ENCODE results near the gene LIMCH1. TPM values are rescaled to one million over a fixed set of nuclear protein-coding genes. Genes with fewer than 3 reads are reported as not detected.

Gene LIMCH1
- total RNA-seq, 1 donor from 2014 or later: 9.8 TPM

DNA sequence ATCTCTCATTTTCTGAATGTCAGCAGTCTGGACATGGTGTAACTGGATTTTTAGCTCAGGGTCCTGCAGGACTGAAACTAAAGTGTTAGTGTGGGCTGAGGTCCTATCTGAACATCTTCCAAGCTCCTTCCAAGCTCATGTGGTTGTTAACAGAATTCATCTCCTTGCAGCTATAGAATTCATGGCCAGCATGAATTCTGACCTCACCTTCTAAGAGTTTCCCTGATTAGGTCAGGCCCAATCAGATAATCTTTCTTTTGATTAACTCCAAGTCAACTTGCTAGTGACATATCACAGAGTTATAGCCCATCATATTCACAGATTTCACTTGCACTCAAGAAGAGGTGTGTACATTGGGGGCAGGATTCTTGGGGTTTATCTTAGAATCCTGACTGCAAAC, 59.5 kb downstream of the LIMCH1 start:
- TF ChIP-seq, protein P1, sequence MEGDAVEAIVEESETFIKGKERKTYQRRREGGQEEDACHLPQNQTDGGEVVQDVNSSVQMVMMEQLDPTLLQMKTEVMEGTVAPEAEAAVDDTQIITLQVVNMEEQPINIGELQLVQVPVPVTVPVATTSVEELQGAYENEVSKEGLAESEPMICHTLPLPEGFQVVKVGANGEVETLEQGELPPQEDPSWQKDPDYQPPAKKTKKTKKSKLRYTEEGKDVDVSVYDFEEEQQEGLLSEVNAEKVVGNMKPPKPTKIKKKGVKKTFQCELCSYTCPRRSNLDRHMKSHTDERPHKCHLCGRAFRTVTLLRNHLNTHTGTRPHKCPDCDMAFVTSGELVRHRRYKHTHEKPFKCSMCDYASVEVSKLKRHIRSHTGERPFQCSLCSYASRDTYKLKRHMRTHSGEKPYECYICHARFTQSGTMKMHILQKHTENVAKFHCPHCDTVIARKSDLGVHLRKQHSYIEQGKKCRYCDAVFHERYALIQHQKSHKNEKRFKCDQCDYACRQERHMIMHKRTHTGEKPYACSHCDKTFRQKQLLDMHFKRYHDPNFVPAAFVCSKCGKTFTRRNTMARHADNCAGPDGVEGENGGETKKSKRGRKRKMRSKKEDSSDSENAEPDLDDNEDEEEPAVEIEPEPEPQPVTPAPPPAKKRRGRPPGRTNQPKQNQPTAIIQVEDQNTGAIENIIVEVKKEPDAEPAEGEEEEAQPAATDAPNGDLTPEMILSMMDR (IDR thresholded peaks at IDR 0.05): no peak
- TF ChIP-seq EZH2 (IDR thresholded peaks at IDR 0.05): no peak
- TF ChIP-seq EZH2phosphoT487 (IDR thresholded peaks at IDR 0.05): no peak
- H3K27me3 Mint-ChIP-seq (ENCODE audit: insufficient read depth, low read depth): peaks cover 2% of the 10 kb centered on the region

DNA sequence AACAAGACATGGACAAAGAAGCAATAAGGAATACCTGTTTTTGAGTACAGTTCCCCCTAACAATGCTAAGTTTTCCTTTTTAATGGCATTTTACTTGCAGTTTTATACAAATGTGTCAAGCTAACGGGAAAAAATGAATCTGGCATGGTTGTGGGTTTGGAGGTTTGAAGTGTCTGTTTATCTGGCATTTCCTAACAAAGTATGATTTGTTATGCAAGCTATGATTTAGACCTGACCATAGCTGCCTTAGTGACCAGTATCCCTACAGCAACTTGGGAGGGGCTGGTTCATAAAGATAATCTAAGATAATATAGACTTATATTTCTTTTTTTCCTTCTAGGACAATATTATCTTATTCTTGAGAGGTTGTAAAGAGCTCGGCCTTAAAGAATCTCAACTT, 60.6 kb downstream of the LIMCH1 start:
- peaks cover 2% of the 10 kb centered on the region for H3K27me3 Mint-ChIP-seq (ENCODE audit: insufficient read depth, low read depth)
- Histone ChIP-seq H3F3A (ENCODE audit: low read depth) (no peaks in the 10 kb centered on the region), H3K9me3 (ENCODE audit: low read depth) (no peaks in the 10 kb centered on the region), H4K20me1 (ENCODE audit: low read depth) (no peaks in the 10 kb centered on the region), H3K36me3 (no peaks in the 10 kb centered on the region), H3K4me2 (no peak overlapping the region), H3K27ac (no peak overlapping the region), H3K4me3 (no peak overlapping the region), H3K9ac (no peak overlapping the region), H3K79me2 (ENCODE audit: low read depth) (no peaks in the 10 kb centered on the region), H3K4me1 (peaks cover 24% of the 10 kb centered on the region), H2AFZ (replicated peaks) (no peak overlapping the region), H3K27me3 (no peaks in the 10 kb centered on the region)
- no peak overlapping the region for H3K27ac Mint-ChIP-seq
- TF ChIP-seq, protein P1 (IDR thresholded peaks at IDR 0.05): no peak
- TF ChIP-seq EZH2 (IDR thresholded peaks at IDR 0.05) (no peak), EZH2phosphoT487 (IDR thresholded peaks at IDR 0.05) (no peak)
- no peaks in the 10 kb centered on the region for H3K36me3 Mint-ChIP-seq
- no peaks in the 10 kb centered on the region for H3K9me3 Mint-ChIP-seq
- no peak for DNase-seq (ENCODE audit: low spot score)
- no peak overlapping the region for H3K4me3 Mint-ChIP-seq
- peaks cover 34% of the 10 kb centered on the region for H3K4me1 Mint-ChIP-seq

More for the DNA sequence above, 59.5 kb downstream of the LIMCH1 start:
- no peaks in the 10 kb centered on the region for H3K36me3 Mint-ChIP-seq
- H3K4me3 Mint-ChIP-seq: no peak overlapping the region
- H3F3A ChIP-seq (ENCODE audit: low read depth): no peaks in the 10 kb centered on the region
- no peaks in the 10 kb centered on the region for H3K79me2 ChIP-seq (ENCODE audit: low read depth)
- H2AFZ ChIP-seq (replicated peaks): no peak overlapping the region
- H3K4me1 ChIP-seq: peaks cover 24% of the 10 kb centered on the region
- H3K27ac ChIP-seq: no peak overlapping the region
- no peak overlapping the region for H3K9ac ChIP-seq
- no peaks in the 10 kb centered on the region for H3K9me3 Mint-ChIP-seq
- no peaks in the 10 kb centered on the region for H3K36me3 ChIP-seq
- H3K4me2 ChIP-seq: no peak overlapping the region
- no peak overlapping the region for H3K4me3 ChIP-seq
- no peak overlapping the region for H3K27ac Mint-ChIP-seq
- no peaks in the 10 kb centered on the region for H3K27me3 ChIP-seq
- H3K4me1 Mint-ChIP-seq: peaks cover 34% of the 10 kb centered on the region
- H4K20me1 ChIP-seq (ENCODE audit: low read depth): no peaks in the 10 kb centered on the region
- no peak for DNase-seq (ENCODE audit: low spot score)
- H3K9me3 ChIP-seq (ENCODE audit: low read depth): no peaks in the 10 kb centered on the region

DNA sequence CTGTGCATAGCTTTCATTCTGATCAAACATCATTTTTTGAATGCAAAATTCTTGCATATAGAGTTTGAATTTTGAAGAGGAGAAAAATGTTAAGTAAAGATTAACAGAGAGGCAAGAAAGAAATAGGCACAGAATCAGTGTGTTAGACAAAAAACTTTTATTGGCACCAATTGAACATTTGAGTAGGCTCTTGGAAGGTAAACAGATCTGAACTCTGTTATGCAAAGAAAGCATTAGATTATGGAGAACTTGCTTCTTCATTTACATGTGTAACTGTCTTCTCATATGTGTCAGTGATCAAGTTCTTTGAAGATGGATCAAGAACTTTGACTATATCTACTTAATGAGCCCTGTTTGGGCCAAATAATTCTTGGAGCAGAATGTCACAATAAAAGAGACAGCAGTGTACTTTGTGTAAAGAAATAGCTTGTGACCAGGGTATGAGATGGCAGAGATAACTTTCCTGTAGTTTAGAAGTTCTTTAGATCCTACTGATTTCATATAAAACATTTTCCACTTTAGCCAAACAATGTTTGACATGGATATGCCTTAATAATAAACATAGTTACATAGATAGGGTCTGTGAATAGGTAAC, 61.3 kb downstream of the LIMCH1 start:
- H2AFZ ChIP-seq (replicated peaks): no peak overlapping the region
- H3K36me3 Mint-ChIP-seq: no peaks in the 10 kb centered on the region
- peaks cover 33% of the 10 kb centered on the region for H3K4me1 Mint-ChIP-seq
- no peak for DNase-seq (ENCODE audit: low spot score)
- no peak overlapping the region for H3K4me3 Mint-ChIP-seq
- no peaks in the 10 kb centered on the region for H3K27me3 ChIP-seq
- no peak overlapping the region for H3K27ac Mint-ChIP-seq
- no peaks in the 10 kb centered on the region for H4K20me1 ChIP-seq (ENCODE audit: low read depth)
- no peaks in the 10 kb centered on the region for H3K9me3 ChIP-seq (ENCODE audit: low read depth)
- peaks cover 24% of the 10 kb centered on the region for H3K4me1 ChIP-seq
- H3K9me3 Mint-ChIP-seq: no peaks in the 10 kb centered on the region
- no peak overlapping the region for H3K27ac ChIP-seq
- no peaks in the 10 kb centered on the region for H3K79me2 ChIP-seq (ENCODE audit: low read depth)
- no peaks in the 10 kb centered on the region for H3F3A ChIP-seq (ENCODE audit: low read depth)
- TF ChIP-seq EZH2phosphoT487 (IDR thresholded peaks at IDR 0.05): no peak
- TF ChIP-seq, protein P1 (IDR thresholded peaks at IDR 0.05): no peak
- no peak for TF ChIP-seq EZH2 (IDR thresholded peaks at IDR 0.05)
- H3K9ac ChIP-seq: no peak overlapping the region
- no peak overlapping the region for H3K4me3 ChIP-seq
- peaks cover 2% of the 10 kb centered on the region for H3K27me3 Mint-ChIP-seq (ENCODE audit: insufficient read depth, low read depth)
- H3K36me3 ChIP-seq: no peaks in the 10 kb centered on the region
- H3K4me2 ChIP-seq: no peak overlapping the region
